Neuronal stem cell (in vitro differentiated cells): ENCODE measurements around the gene FLCN.

Source experiments
- DNase-seq: peaks from one replicate; pipeline ENCODE4 v3.0.0-alpha.2; 2013; ENCODE audit warnings: low spot score
- H2AFZ ChIP-seq: one replicate; pipeline ENCODE4 v1.6.1; 2013; ENCODE audit warnings: mild to moderate bottlenecking, low read length, inconsistent platforms
- H2AK5ac ChIP-seq: 2 replicates; pipeline ENCODE4 v1.6.1; 2013; ENCODE audit warnings: low read depth, mild to moderate bottlenecking, inconsistent platforms, low read length, moderate library complexity, mixed read lengths
- H2BK120ac ChIP-seq: 2 replicates; pipeline ENCODE4 v1.6.1; 2013; ENCODE audit warnings: low read depth, mild to moderate bottlenecking, inconsistent platforms, low read length, moderate library complexity, mixed read lengths
- H2BK12ac ChIP-seq: one replicate; pipeline ENCODE4 v1.6.1; 2013; ENCODE audit warnings: low read length, inconsistent platforms
- H2BK15ac ChIP-seq: 2 replicates; pipeline ENCODE4 v1.6.1; 2013; ENCODE audit warnings: mild to moderate bottlenecking, low read length, inconsistent platforms, mixed read lengths
- H2BK5ac ChIP-seq: one replicate; pipeline ENCODE4 v1.6.1; 2013; ENCODE audit warnings: inconsistent platforms, mild to moderate bottlenecking, low read length, moderate library complexity
- H3K14ac ChIP-seq: one replicate; pipeline ENCODE4 v1.6.1; 2013; ENCODE audit warnings: low read length, inconsistent platforms
- H3K18ac ChIP-seq: 2 replicates; pipeline ENCODE4 v1.6.1; 2013; ENCODE audit warnings: low read length, inconsistent platforms
- H3K23ac ChIP-seq: 2 replicates; pipeline ENCODE4 v1.6.1; 2013; ENCODE audit warnings: low read depth, mild to moderate bottlenecking, mixed read lengths, low read length, inconsistent platforms; ENCODE audit not compliant: poor library complexity
- H3K27ac ChIP-seq: replicated peaks from 3 replicates; pipeline ENCODE4 v1.5.1; 2013; ENCODE audit warnings: low read length, inconsistent platforms
- H3K27me3 ChIP-seq, 3 experiments: 2 replicates each; pipeline ENCODE4 v1.6.1; 2013; ENCODE audit warnings: low read length in 3 of 3, mild to moderate bottlenecking in 2 of 3, inconsistent platforms in 1 of 3, low read depth in 1 of 3, mixed read lengths in 1 of 3, moderate library complexity in 1 of 3; ENCODE audit not compliant: control insufficient read depth in 3 of 3, insufficient read depth in 3 of 3
- H3K36me3 ChIP-seq, 2 donors: replicated peaks in 1 of 2; 2 replicates each; pipeline ENCODE4 v1.6.1; 2013; ENCODE audit warnings: low read length in 2 of 2; ENCODE audit not compliant: control insufficient read depth in 2 of 2, insufficient read depth in 2 of 2
- H3K4ac ChIP-seq: 2 replicates; pipeline ENCODE4 v1.6.1; 2013; ENCODE audit warnings: inconsistent platforms, mild to moderate bottlenecking, low read length, moderate library complexity
- H3K4me1 ChIP-seq, 2 donors: 1 replicate in 1 of 2; 2 replicates in 1 of 2; pipeline ENCODE4 v1.6.1; 2013; ENCODE audit warnings: low read length in 2 of 2, low read depth in 1 of 2; ENCODE audit not compliant: control insufficient read depth in 2 of 2, insufficient read depth in 1 of 2
- H3K4me2 ChIP-seq: one replicate; pipeline ENCODE4 v1.6.1; 2013; ENCODE audit warnings: mild to moderate bottlenecking, low read length, inconsistent platforms; ENCODE audit not compliant: insufficient read depth, poor library complexity, severe bottlenecking
- H3K4me3 ChIP-seq, 2 donors: 2 replicates each; pipeline ENCODE4 v1.5.1; 2013; ENCODE audit warnings: low read length in 2 of 2, mild to moderate bottlenecking in 2 of 2, inconsistent platforms in 1 of 2, moderate library complexity in 1 of 2
- H3K79me1 ChIP-seq: one replicate; pipeline ENCODE4 v1.6.1; 2013; ENCODE audit warnings: low read depth, mild to moderate bottlenecking, inconsistent platforms, low read length, moderate library complexity
- H3K9ac ChIP-seq: one replicate; pipeline ENCODE4 v1.6.1; 2013; ENCODE audit warnings: mild to moderate bottlenecking, low read depth, low read length, inconsistent platforms; ENCODE audit not compliant: poor library complexity
- H3K9me3 ChIP-seq, 2 donors: replicated peaks in 1 of 2; 2 replicates each; pipeline versions ENCODE3 to v1.6.1; 2013; ENCODE audit warnings: low read length in 2 of 2, mild to moderate bottlenecking in 2 of 2, inconsistent platforms in 1 of 2, low read depth in 1 of 2, mixed read lengths in 1 of 2, moderate library complexity in 1 of 2; ENCODE audit not compliant: control insufficient read depth in 2 of 2, insufficient read depth in 1 of 2
- H4K8ac ChIP-seq: one replicate; pipeline ENCODE4 v1.6.1; 2013; ENCODE audit warnings: low read depth, mild to moderate bottlenecking, inconsistent platforms, low read length, moderate library complexity
- H4K91ac ChIP-seq: one replicate; pipeline ENCODE4 v1.6.1; 2013; ENCODE audit warnings: low read length, low read depth, mild to moderate bottlenecking, inconsistent platforms; ENCODE audit not compliant: poor library complexity
- WGBS, 2 donors: extraction: QIAGEN DNeasy Blood & Tissue Kit; methylation state at CpG; one replicate each; pipeline ENCODE4 v1.1.7; 2013; ENCODE audit warnings: missing lambda C conversion rate in 2 of 2, mixed read lengths in 1 of 2; ENCODE audit not compliant: insufficient read length in 2 of 2, insufficient replicate concordance in 1 of 2; ENCODE audit errors: extremely low coverage in 2 of 2; 5-methylcytosine and 5-hydroxymethylcytosine counted together

The FLCN gene

DNA sequence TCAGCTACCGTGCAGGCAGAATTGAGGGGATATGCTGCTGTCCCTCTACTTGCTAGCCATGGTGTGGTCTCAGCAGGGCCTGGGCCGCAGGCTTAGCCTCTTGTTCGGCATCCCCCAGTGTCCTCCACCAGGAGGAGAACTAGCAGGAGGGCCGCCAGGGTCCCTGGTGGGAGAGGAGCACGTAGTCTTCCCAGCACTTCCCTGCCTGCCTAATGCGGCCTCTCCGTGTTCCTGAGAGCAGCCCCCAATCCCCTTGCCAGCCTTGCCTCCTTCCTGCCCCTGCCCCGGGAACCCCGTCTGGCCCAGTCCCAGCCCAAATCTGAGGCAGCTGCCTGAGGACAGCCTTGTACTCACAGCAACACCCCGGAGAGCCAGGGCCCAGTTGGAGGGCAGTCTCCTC lies 69.0 kb downstream of the FLCN start:
- Histone ChIP-seq H3K9ac (no peak overlapping the region), H2AFZ (no peak overlapping the region), H3K27me3 (no peaks in the 10 kb centered on the region), H2BK12ac (no peak overlapping the region), H3K4me1 (peaks cover 7 to 16% of the 10 kb centered on the region in 2 donors), H4K8ac (no peak overlapping the region), H3K18ac (no peak overlapping the region), H2BK120ac (no peak overlapping the region), H2BK5ac (no peak overlapping the region), H3K4me3 (no peak overlapping the region), H3K79me1 (peaks cover 2% of the 10 kb centered on the region), H3K14ac (no peak overlapping the region), H3K9me3 (peaks cover 0 to 2% of the 10 kb centered on the region in 2 donors), H2AK5ac (no peak overlapping the region), H3K36me3 (peaks cover 37 to 92% of the 10 kb centered on the region in 2 donors), H3K23ac (no peak overlapping the region), H3K27ac (no peak overlapping the region), H4K91ac (no peak overlapping the region), H3K4me2 (no peak overlapping the region), H2BK15ac (no peak overlapping the region), H3K4ac (no peak overlapping the region)
- no CpG with 5 or more reads among the region's 10 CpGs for WGBS, 2 donors
- no peak for DNase-seq

DNA sequence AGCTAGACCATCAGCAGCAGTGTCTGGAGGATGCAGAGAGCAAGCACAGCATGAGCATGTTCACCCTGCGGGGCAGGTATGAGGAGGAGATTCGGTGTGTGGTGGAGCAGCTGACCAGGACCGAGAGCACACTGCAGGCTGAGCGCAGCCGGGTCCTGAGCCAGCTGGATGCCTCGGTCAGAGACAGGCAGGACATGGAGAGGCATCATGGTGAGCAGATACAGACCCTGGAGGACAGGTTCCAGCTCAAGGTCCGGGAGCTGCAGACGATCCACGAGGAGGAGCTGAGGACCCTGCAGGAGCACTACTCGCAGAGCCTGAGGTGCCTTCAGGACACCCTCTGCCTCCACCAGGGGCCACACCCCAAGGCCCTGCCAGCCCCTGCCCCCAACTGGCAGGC lies 69.6 kb downstream of the FLCN start:
- H2BK120ac ChIP-seq = no peak overlapping the region
- H3K9me3 ChIP-seq = peaks cover 0 to 2% of the 10 kb centered on the region in 2 donors
- H2BK5ac ChIP-seq = no peak overlapping the region
- H2BK12ac ChIP-seq = no peak overlapping the region
- H3K9ac ChIP-seq = peak overlapping the region; percentile 36
- no peaks in the 10 kb centered on the region for H3K27me3 ChIP-seq
- no peak overlapping the region for H3K18ac ChIP-seq
- H4K8ac ChIP-seq = no peak overlapping the region
- H3K4ac ChIP-seq = no peak overlapping the region
- no CpG with 5 or more reads among the region's 10 CpGs for WGBS, 2 donors
- peaks cover 2% of the 10 kb centered on the region for H3K79me1 ChIP-seq
- H3K4me1 ChIP-seq = peaks cover 7 to 13% of the 10 kb centered on the region in 2 donors
- no peak overlapping the region for H3K4me2 ChIP-seq
- no peak overlapping the region for H3K27ac ChIP-seq
- peaks cover 36 to 92% of the 10 kb centered on the region in 2 donors for H3K36me3 ChIP-seq
- no peak overlapping the region for H3K14ac ChIP-seq
- no peak for DNase-seq
- no peak overlapping the region for H4K91ac ChIP-seq
- no peak overlapping the region for H2AK5ac ChIP-seq
- no peak overlapping the region for H2BK15ac ChIP-seq
- peak overlapping the region in 1 of 2 donors; percentile 38 for H3K4me3 ChIP-seq
- H3K23ac ChIP-seq = no peak overlapping the region
- no peak overlapping the region for H2AFZ ChIP-seq

DNA sequence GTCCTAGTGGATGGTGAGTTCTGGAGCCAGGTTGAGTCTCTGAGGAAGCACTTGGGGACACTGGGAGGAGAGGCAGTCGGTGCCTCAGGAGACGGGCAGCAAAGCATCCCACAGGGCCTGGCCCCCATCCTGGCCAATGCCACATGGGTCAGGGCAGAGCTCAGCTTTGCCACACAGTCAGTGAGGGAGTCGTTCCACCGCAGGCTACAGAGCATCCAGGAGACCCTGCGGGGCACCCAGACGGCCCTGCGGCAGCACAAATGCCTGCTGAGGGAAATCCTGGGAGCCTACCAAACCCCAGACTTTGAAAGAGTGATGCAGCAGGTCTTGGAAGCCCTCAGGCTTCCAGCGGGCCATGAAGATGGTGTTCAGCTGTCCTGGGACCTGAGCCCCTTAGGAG lies 70.5 kb downstream of the FLCN start:
- Histone ChIP-seq H2BK120ac (no peak overlapping the region), H2BK5ac (no peak overlapping the region), H3K23ac (no peak overlapping the region), H3K36me3 (peaks cover 38 to 95% of the 10 kb centered on the region in 2 donors), H3K9ac (no peak overlapping the region), H3K14ac (no peak overlapping the region), H4K8ac (no peak overlapping the region), H2BK15ac (no peak overlapping the region), H3K9me3 (peaks cover 0 to 2% of the 10 kb centered on the region in 2 donors), H3K4me2 (no peak overlapping the region), H4K91ac (no peak overlapping the region), H3K27me3 (no peaks in the 10 kb centered on the region), H2AK5ac (no peak overlapping the region), H3K4me1 (peaks cover 5 to 9% of the 10 kb centered on the region in 2 donors), H2BK12ac (no peak overlapping the region), H2AFZ (no peak overlapping the region), H3K4me3 (no peak overlapping the region), H3K18ac (no peak overlapping the region), H3K27ac (no peak overlapping the region), H3K79me1 (no peaks in the 10 kb centered on the region), H3K4ac (no peak overlapping the region)
- WGBS, 2 donors = no CpG with 5 or more reads among the region's 8 CpGs
- no peak for DNase-seq

- no peak overlapping the region for H3K4me2 ChIP-seq
- H2AK5ac ChIP-seq = no peak overlapping the region
- no peaks in the 10 kb centered on the region for H3K27me3 ChIP-seq
- H3K9me3 ChIP-seq = peaks cover 0 to 2% of the 10 kb centered on the region in 2 donors
- H3K4me3 ChIP-seq = peak overlapping the region in 1 of 2 donors; percentile 55
- no CpG with 5 or more reads among the region's 23 CpGs for WGBS, 2 donors
- peaks cover 40 to 96% of the 10 kb centered on the region in 2 donors for H3K36me3 ChIP-seq
- DNase-seq = no peak
- H2BK12ac ChIP-seq = no peak overlapping the region
- H2BK5ac ChIP-seq = no peak overlapping the region
- no peak overlapping the region for H2AFZ ChIP-seq
- H3K79me1 ChIP-seq = no peaks in the 10 kb centered on the region
- H3K27ac ChIP-seq = no peak overlapping the region
- no peak overlapping the region for H3K23ac ChIP-seq
- H3K14ac ChIP-seq = no peak overlapping the region
- H2BK15ac ChIP-seq = no peak overlapping the region
- no peak overlapping the region for H4K8ac ChIP-seq
- no peak overlapping the region for H3K9ac ChIP-seq
- no peak overlapping the region for H3K18ac ChIP-seq
- H3K4me1 ChIP-seq = peaks cover 2 to 3% of the 10 kb centered on the region in 2 donors
- no peak overlapping the region for H4K91ac ChIP-seq
- no peak overlapping the region for H3K4ac ChIP-seq
- no peak overlapping the region for H2BK120ac ChIP-seq
Observed at GRCh38 chr17:17165666-17166308, 71.2 kb downstream of the FLCN start.
